H1 (cell line): ENCODE data around the gene SYT6. TPM values are rescaled to one million over a fixed set of nuclear protein-coding genes. Genes with fewer than 3 reads are reported as not detected.
"Not testable (repeated sequence)": the region's sequence is repeated elsewhere in the genome, so short reads cannot be mapped to it uniquely, and the experiment has no call there.

Experiments
- CTCF ChIA-PET: fragments of 300-600 bp; sonication (Branson Sonifier 250); formaldehyde crosslinking; loops from one replicate; lab custom pipeline; 2021; ENCODE audit not compliant: partially characterized antibody; lab: Charles Lee
- POLR2A ChIA-PET: fragments of 300-600 bp; sonication (Branson Sonifier 250); formaldehyde crosslinking; loops from one replicate; lab custom pipeline; 2021; ENCODE audit warnings: inconsistent platforms; ENCODE audit not compliant: partially characterized antibody; lab: Charles Lee
- DNase-seq, 2 experiments: peaks; one replicate each; pipeline versions ENCODE4 v3.0.0 to v3.0.0-alpha.2; 2010 to 2022; ENCODE audit warnings: low spot score in 2 of 2, low read depth in 1 of 2, mixed read lengths in 1 of 2
- FAIRE-seq: peaks from 2 replicates; lab custom pipeline; 2011; peaks lifted over from hg19 to GRCh38; lab: Jason Lieb, UNC
- H2AFZ ChIP-seq: 2 replicates; pipeline ENCODE4 v1.8.1; 2012; ENCODE audit warnings: low read length, inconsistent platforms
- H2AK5ac ChIP-seq: 2 replicates; pipeline ENCODE4 v1.6.1; 2013; ENCODE audit warnings: low read depth, low read length
- H2BK120ac ChIP-seq: replicated peaks from 2 replicates; pipeline ENCODE3; 2013; ENCODE audit warnings: low read depth, low read length, inconsistent platforms
- H2BK12ac ChIP-seq: 2 replicates; pipeline ENCODE4 v1.6.1; 2013; ENCODE audit warnings: low read depth, low read length
- H2BK15ac ChIP-seq: 2 replicates; pipeline ENCODE4 v1.6.1; 2013; ENCODE audit warnings: low read length
- H2BK20ac ChIP-seq: 2 replicates; pipeline ENCODE4 v1.6.1; 2013; ENCODE audit warnings: low read length
- H2BK5ac ChIP-seq: 2 replicates; pipeline ENCODE4 v1.6.1; 2013; ENCODE audit warnings: low read depth, low read length
- H3K14ac ChIP-seq: 2 replicates; pipeline ENCODE4 v1.6.1; 2013; ENCODE audit warnings: inconsistent platforms; ENCODE audit not compliant: insufficient read length
- H3K18ac ChIP-seq: 2 replicates; pipeline ENCODE4 v1.6.1; 2013; ENCODE audit warnings: low read length; ENCODE audit errors: extremely low read depth
- H3K23ac ChIP-seq: 2 replicates; pipeline ENCODE4 v1.6.1; 2013; ENCODE audit warnings: inconsistent platforms; ENCODE audit not compliant: insufficient read length
- H3K23me2 ChIP-seq: 2 replicates; pipeline ENCODE4 v1.6.1; 2013; ENCODE audit warnings: low read depth, low read length
- H3K27ac ChIP-seq: 2 replicates; pipeline ENCODE4 v1.6.1; 2011; ENCODE audit warnings: low read depth, low read length, inconsistent platforms
- H3K27me3 ChIP-seq, 4 experiments: replicated peaks in 1 of 4; 1 replicate in 1 of 4; 2 replicates in 3 of 4; pipeline versions ENCODE4 v1.6.1 to v1.8.1; 2011 to 2013; ENCODE audit warnings: low read length in 3 of 4, mild to moderate bottlenecking in 3 of 4, inconsistent platforms in 2 of 4, mixed read lengths in 2 of 4, moderate library complexity in 1 of 4; ENCODE audit not compliant: control insufficient read depth in 3 of 4, insufficient read depth in 3 of 4; ENCODE audit errors: extremely low read depth in 1 of 4
- H3K36me3 ChIP-seq, 4 experiments: 2 replicates each; pipeline versions ENCODE4 v1.6.1 to v1.8.1; 2011 to 2013; ENCODE audit warnings: mild to moderate bottlenecking in 4 of 4, low read length in 3 of 4, moderate library complexity in 2 of 4, control low read depth in 1 of 4, inconsistent platforms in 1 of 4; ENCODE audit not compliant: insufficient read depth in 4 of 4, control insufficient read depth in 2 of 4
- H3K4ac ChIP-seq: replicated peaks from 2 replicates; pipeline ENCODE3; 2013; ENCODE audit warnings: low read length, low read depth, mixed read lengths, inconsistent platforms; ENCODE audit not compliant: insufficient read length
- H3K4me1 ChIP-seq, 4 experiments: replicated peaks in 1 of 4; 1 replicate in 1 of 4; 2 replicates in 3 of 4; pipeline versions ENCODE4 v1.6.1 to v1.8.1; 2011 to 2013; ENCODE audit warnings: low read length in 3 of 4, inconsistent platforms in 2 of 4, mixed read lengths in 1 of 4; ENCODE audit not compliant: insufficient read depth in 4 of 4, control insufficient read depth in 3 of 4
- H3K4me2 ChIP-seq, 2 experiments: 2 replicates each; pipeline versions ENCODE4 v1.6.1 to v1.8.1; 2011 to 2013; ENCODE audit warnings: low read depth in 2 of 2, low read length in 2 of 2, control low read depth in 1 of 2, inconsistent platforms in 1 of 2, mild to moderate bottlenecking in 1 of 2; ENCODE audit not compliant: insufficient read depth in 1 of 2
- H3K4me3 ChIP-seq, 4 experiments: fragments of 200-600, 300-600 bp in 1 of 4; sonication (generic), shearing (Covaris generic), sonication (Bioruptor Twin) in 1 of 4; 2 replicates each; pipeline versions ENCODE4 v1.5.1 to v1.8.1; 2011 to 2016; ENCODE audit warnings: low read length in 4 of 4, low read depth in 3 of 4, control low read depth in 2 of 4, inconsistent platforms in 2 of 4, mild to moderate bottlenecking in 2 of 4, mixed read lengths in 1 of 4, moderate library complexity in 1 of 4; ENCODE audit not compliant: insufficient read depth in 2 of 4; ENCODE audit errors: extremely low read depth in 1 of 4
- H3K56ac ChIP-seq: replicated peaks from 2 replicates; pipeline ENCODE3; 2013; ENCODE audit warnings: low read depth, mild to moderate bottlenecking, mixed read lengths, low read length, inconsistent platforms; ENCODE audit not compliant: insufficient read length
- H3K79me1 ChIP-seq: 2 replicates; pipeline ENCODE4 v1.6.1; 2013; ENCODE audit warnings: low read depth, low read length, control low read depth
- H3K79me2 ChIP-seq, 2 experiments: 2 replicates each; pipeline versions ENCODE4 v1.6.1 to v1.8.1; 2012 to 2013; ENCODE audit warnings: low read length in 2 of 2, mild to moderate bottlenecking in 2 of 2, inconsistent platforms in 1 of 2; ENCODE audit not compliant: insufficient read depth in 2 of 2, control insufficient read depth in 1 of 2
- H3K9ac ChIP-seq, 4 experiments: replicated peaks in 1 of 4; 1 replicate in 1 of 4; 2 replicates in 3 of 4; pipeline versions ENCODE4 v1.6.1 to v1.8.1; 2011 to 2013; ENCODE audit warnings: low read depth in 3 of 4, low read length in 3 of 4, control low read depth in 2 of 4, mild to moderate bottlenecking in 2 of 4, moderate library complexity in 2 of 4, inconsistent platforms in 1 of 4; ENCODE audit errors: extremely low read depth in 1 of 4
- H3K9me3 ChIP-seq, 2 experiments: 2 replicates each; pipeline versions ENCODE4 v1.6.1 to v1.8.1; 2012 to 2013; ENCODE audit warnings: mild to moderate bottlenecking in 2 of 2, moderate library complexity in 2 of 2, control low read depth in 1 of 2, inconsistent platforms in 1 of 2, low read depth in 1 of 2, low read length in 1 of 2, mixed read lengths in 1 of 2; ENCODE audit not compliant: insufficient read depth in 2 of 2
- H4K20me1 ChIP-seq, 2 experiments: replicated peaks in 1 of 2; 2 replicates each; pipeline versions ENCODE3 to v1.8.1; 2011 to 2013; ENCODE audit warnings: inconsistent platforms in 2 of 2, low read length in 2 of 2, mild to moderate bottlenecking in 1 of 2; ENCODE audit not compliant: insufficient read depth in 2 of 2, control insufficient read depth in 1 of 2
- H4K5ac ChIP-seq: 2 replicates; pipeline ENCODE4 v1.6.1; 2013; ENCODE audit warnings: low read length, low read depth, mixed read lengths, inconsistent platforms; ENCODE audit not compliant: insufficient read length
- H4K8ac ChIP-seq: 2 replicates; pipeline ENCODE4 v1.8.0; 2013; ENCODE audit warnings: mild to moderate bottlenecking, moderate library complexity, low read length, inconsistent platforms; ENCODE audit not compliant: insufficient read depth; ENCODE audit errors: extremely low read depth
- H4K91ac ChIP-seq: replicated peaks from 2 replicates; pipeline ENCODE3; 2013; ENCODE audit warnings: low read length, mixed read lengths, inconsistent platforms; ENCODE audit not compliant: insufficient read length
- WGBS, 2 experiments: shearing (Covaris generic) in 1 of 2; methylation state at CpG; one replicate each; pipeline versions ENCODE4 v1.1.6 to v1.1.7; 2013 to 2015; ENCODE audit warnings: low lambda C conversion rate in 2 of 2, mixed read lengths in 2 of 2, inconsistent platforms in 1 of 2, low coverage in 1 of 2, missing lambda C conversion rate in 1 of 2; ENCODE audit not compliant: insufficient replicate concordance in 2 of 2, insufficient coverage in 1 of 2, insufficient read length in 1 of 2; ENCODE audit errors: extremely low coverage in 1 of 2, missing lambda C conversion rate in 1 of 2; 5-methylcytosine and 5-hydroxymethylcytosine counted together
- polyA plus RNA-seq, 7 experiments: library from polyadenylated mRNA; depleted of rRNA in 3 of 7; stranded (reverse) in 5 of 7; unstranded in 2 of 7; fragments of >200 nt in 5 of 7; fragments of 200-250 nt in 2 of 7; gene quantifications; 1 replicate in 5 of 7; 2 replicates in 1 of 7; 4 replicates in 1 of 7; pipeline versions ENCODE4 v1.2.1 to v1.2.3, GENCODE V29; 2011 to 2013; ENCODE audit warnings: missing spikeins in 2 of 7, mixed read lengths in 2 of 7
- total RNA-seq: library from RNA; stranded (reverse); fragmentation: NEBNext Ultra II Directional; extraction: Animal tissue kit (Norgen Biotek cat#: 25700); gene quantifications from 2 replicates; pipeline ENCODE4 v1.2.1, GENCODE V29; 2021

The SYT6 gene
- total and polyA plus RNA-seq, 2 of the 8 experiments (the other 6 are each of a cell fraction or from before 2014, with no cell fraction given) = 33.7 to 83.5 TPM

GRCh38 chr1:114058236-114058635, 95.4 kb downstream of the SYT6 start:
- WGBS, 2 experiments = 94% methylated on average over 4 of the region's 6 CpGs; no CpG with 5 or more reads in 1 of the 2 experiments
- H2AFZ ChIP-seq, H2BK5ac ChIP-seq, H2BK120ac ChIP-seq, H3K79me1 ChIP-seq, H3K9ac ChIP-seq, H3K23ac ChIP-seq, H3K27ac ChIP-seq, H3K56ac ChIP-seq, CTCF ChIA-PET, H4K91ac ChIP-seq, H3K18ac ChIP-seq, H3K36me3 ChIP-seq, H2BK12ac ChIP-seq, H4K8ac ChIP-seq, H3K4ac ChIP-seq, H3K4me2 ChIP-seq, H3K79me2 ChIP-seq, DNase-seq, H3K27me3 ChIP-seq, H3K4me1 ChIP-seq, H4K20me1 ChIP-seq, H4K5ac ChIP-seq, H2AK5ac ChIP-seq, H2BK20ac ChIP-seq, H3K14ac ChIP-seq, H3K4me3 ChIP-seq, FAIRE-seq, POLR2A ChIA-PET, H3K23me2 ChIP-seq, H2BK15ac ChIP-seq: not testable (repeated sequence)
- H3K9me3 ChIP-seq = peaks cover 11 to 12% of the 10 kb centered on the region in 2 experiments
